ENCODE data around the gene DHRS3.
"Not testable (repeated sequence)": the region's sequence is repeated elsewhere in the genome, so short reads cannot be mapped to it uniquely, and the experiment has no call there.

DHRS3 gene

GRCh38 chr1:12527564-12527963 lies 90.4 kb downstream of the DHRS3 start:
- Histone ChIP-seq H3K79me2 (no peaks in the 10 kb centered on the region), H3K4me3 (ENCODE audit: low read depth, low read length) (no peak overlapping the region), H3K9me3 (ENCODE audit: control insufficient read depth, low read length) (no peaks in the 10 kb centered on the region), H3K9ac (no peak overlapping the region), H3K36me3 (ENCODE audit: control insufficient read depth, insufficient read depth, low read length) (no peaks in the 10 kb centered on the region), H2AFZ (no peak overlapping the region), H3K4me1 (peaks cover 4% of the 10 kb centered on the region), H3K27ac (no peak overlapping the region), H3K27me3 (ENCODE audit: control insufficient read depth, insufficient read depth, low read length) (no peaks in the 10 kb centered on the region), H3K4me2 (ENCODE audit: low read length) (no peak overlapping the region)
- no peak for TF ChIP-seq CTCF (IDR thresholded peaks at IDR 0.05)

- no peak for TF ChIP-seq CTCF (IDR thresholded peaks at IDR 0.05)
- H2AFZ ChIP-seq = peak overlapping the region; percentile 56
- H3K27me3 ChIP-seq (ENCODE audit: control insufficient read depth, insufficient read depth, low read length) = no peaks in the 10 kb centered on the region
- H3K4me2 ChIP-seq (ENCODE audit: low read length) = no peak overlapping the region
- peaks cover 4% of the 10 kb centered on the region for H3K4me1 ChIP-seq
- H3K27ac ChIP-seq = peak overlapping the region; percentile 19
- H3K9me3 ChIP-seq (ENCODE audit: control insufficient read depth, low read length) = no peaks in the 10 kb centered on the region
- no peak overlapping the region for H3K4me3 ChIP-seq (ENCODE audit: low read depth, low read length)
- no peaks in the 10 kb centered on the region for H3K36me3 ChIP-seq (ENCODE audit: control insufficient read depth, insufficient read depth, low read length)
- H3K9ac ChIP-seq = no peak overlapping the region
- H3K79me2 ChIP-seq = no peaks in the 10 kb centered on the region
Measured at GRCh38 chr1:12525311-12526181, 92.5 kb downstream of the DHRS3 start.

GRCh38 chr1:12524266-12524665 lies 93.7 kb downstream of the DHRS3 start:
- Histone ChIP-seq H3K36me3 (ENCODE audit: control insufficient read depth, insufficient read depth, low read length) (no peaks in the 10 kb centered on the region), H3K27me3 (ENCODE audit: control insufficient read depth, insufficient read depth, low read length) (no peaks in the 10 kb centered on the region), H3K4me2 (ENCODE audit: low read length) (no peak overlapping the region), H2AFZ (no peak overlapping the region), H3K4me3 (ENCODE audit: low read depth, low read length) (no peak overlapping the region), H3K9ac (no peak overlapping the region), H3K9me3 (ENCODE audit: control insufficient read depth, low read length) (no peaks in the 10 kb centered on the region), H3K79me2 (no peaks in the 10 kb centered on the region), H3K4me1 (peaks cover 4% of the 10 kb centered on the region), H3K27ac (no peak overlapping the region)
- TF ChIP-seq CTCF (IDR thresholded peaks at IDR 0.05) = no peak

- H3K9ac ChIP-seq; H3K36me3 ChIP-seq (ENCODE audit: control insufficient read depth, insufficient read depth, low read length); H3K4me3 ChIP-seq (ENCODE audit: low read depth, low read length); H3K4me2 ChIP-seq (ENCODE audit: low read length); H2AFZ ChIP-seq; H3K4me1 ChIP-seq; H3K9me3 ChIP-seq (ENCODE audit: control insufficient read depth, low read length); H3K27ac ChIP-seq; H3K27me3 ChIP-seq (ENCODE audit: control insufficient read depth, insufficient read depth, low read length); H3K79me2 ChIP-seq: not testable (repeated sequence)
Measured at GRCh38 chr1:12522780-12523179, 95.2 kb downstream of the DHRS3 start.

GRCh38 chr1:12521096-12521495 lies 96.9 kb downstream of the DHRS3 start:
- H3K27ac ChIP-seq = no peak overlapping the region
- peaks cover 4% of the 10 kb centered on the region for H3K4me1 ChIP-seq
- H2AFZ ChIP-seq = no peak overlapping the region
- no peak overlapping the region for H3K9ac ChIP-seq
- no peak overlapping the region for H3K4me3 ChIP-seq (ENCODE audit: low read depth, low read length)
- no peak overlapping the region for H3K4me2 ChIP-seq (ENCODE audit: low read length)
- H3K9me3 ChIP-seq (ENCODE audit: control insufficient read depth, low read length) = no peaks in the 10 kb centered on the region
- no peaks in the 10 kb centered on the region for H3K36me3 ChIP-seq (ENCODE audit: control insufficient read depth, insufficient read depth, low read length)
- no peaks in the 10 kb centered on the region for H3K27me3 ChIP-seq (ENCODE audit: control insufficient read depth, insufficient read depth, low read length)
- H3K79me2 ChIP-seq = no peaks in the 10 kb centered on the region
- no peak for TF ChIP-seq CTCF (IDR thresholded peaks at IDR 0.05)
